MCF 10A (cell line): ENCODE data around the gene RACK1. TPM values are rescaled to one million over a fixed set of nuclear protein-coding genes. Genes with fewer than 3 reads are reported as not detected.

Experiments
- BruUV-seq: library from RNA; stranded (reverse); fragments of 400-500 nt; replicated peaks from 2 replicates; lab custom pipeline; 2021; lab: Mats Ljungman, UMichigan
- CTCF ChIA-PET: fragments of 300-600 bp; sonication (Branson Sonifier 250); formaldehyde crosslinking; extraction: SDS; loops from one replicate; lab custom pipeline; 2021; ENCODE audit warnings: antibody characterized with exemption, inconsistent platforms; lab: Yijun Ruan, JAX
- POLR2A ChIA-PET: fragments of 300-600, 350-650 bp; sonication (Branson Sonifier 250); formaldehyde crosslinking; extraction: SDS; loops from one replicate; lab custom pipeline; 2020; ENCODE audit warnings: antibody characterized with exemption, inconsistent platforms; lab: Yijun Ruan, JAX
- DNase-seq: peaks from one replicate; pipeline ENCODE4 v3.0.0-alpha.2; 2018; ENCODE audit not compliant: unreplicated experiment
- H3K27ac Mint-ChIP-seq: one replicate; pipeline ENCODE4 v1.8.0; 2022; ENCODE audit warnings: mild to moderate bottlenecking, low read depth, mixed read lengths; ENCODE audit not compliant: unreplicated experiment
- H3K27me3 Mint-ChIP-seq: one replicate; pipeline ENCODE4 v1.8.0; 2022; ENCODE audit warnings: mixed read lengths; ENCODE audit not compliant: insufficient read depth, unreplicated experiment
- H3K36me3 Mint-ChIP-seq: one replicate; pipeline ENCODE4 v1.8.0; 2022; ENCODE audit warnings: mild to moderate bottlenecking, moderate library complexity, mixed read lengths; ENCODE audit not compliant: insufficient read depth, unreplicated experiment
- H3K4me1 Mint-ChIP-seq: one replicate; pipeline ENCODE4 v1.8.0; 2022; ENCODE audit warnings: mixed read lengths; ENCODE audit not compliant: insufficient read depth, unreplicated experiment
- H3K4me3 Mint-ChIP-seq: one replicate; pipeline ENCODE4 v1.8.0; 2022; ENCODE audit warnings: mild to moderate bottlenecking, moderate library complexity, mixed read lengths; ENCODE audit not compliant: unreplicated experiment
- H3K9me3 Mint-ChIP-seq: one replicate; pipeline ENCODE4 v1.8.0; 2022; ENCODE audit warnings: mixed read lengths; ENCODE audit not compliant: unreplicated experiment
- intact Hi-C: fragments of 100-400 bp; cut with micrococcal nuclease; formaldehyde crosslinking; loops from 2 replicates; pipeline ENCODE4 v1.14.1; 2022
- total RNA-seq: library from RNA; stranded (reverse); gene quantifications from 2 replicates; pipeline ENCODE4 v1.2.3, GENCODE V29; 2022
- TF ChIP-seq, protein P1 (sequence below): fragments of 200-600 bp; IDR thresholded peaks from one replicate; pipeline ENCODE4 v1.8.0; 2022; ENCODE audit warnings: antibody characterized with exemption, mild to moderate bottlenecking; ENCODE audit not compliant: unreplicated experiment

RACK1 gene
- total RNA-seq, 1 experiment from 2014 or later = 4,050 TPM

DNA sequence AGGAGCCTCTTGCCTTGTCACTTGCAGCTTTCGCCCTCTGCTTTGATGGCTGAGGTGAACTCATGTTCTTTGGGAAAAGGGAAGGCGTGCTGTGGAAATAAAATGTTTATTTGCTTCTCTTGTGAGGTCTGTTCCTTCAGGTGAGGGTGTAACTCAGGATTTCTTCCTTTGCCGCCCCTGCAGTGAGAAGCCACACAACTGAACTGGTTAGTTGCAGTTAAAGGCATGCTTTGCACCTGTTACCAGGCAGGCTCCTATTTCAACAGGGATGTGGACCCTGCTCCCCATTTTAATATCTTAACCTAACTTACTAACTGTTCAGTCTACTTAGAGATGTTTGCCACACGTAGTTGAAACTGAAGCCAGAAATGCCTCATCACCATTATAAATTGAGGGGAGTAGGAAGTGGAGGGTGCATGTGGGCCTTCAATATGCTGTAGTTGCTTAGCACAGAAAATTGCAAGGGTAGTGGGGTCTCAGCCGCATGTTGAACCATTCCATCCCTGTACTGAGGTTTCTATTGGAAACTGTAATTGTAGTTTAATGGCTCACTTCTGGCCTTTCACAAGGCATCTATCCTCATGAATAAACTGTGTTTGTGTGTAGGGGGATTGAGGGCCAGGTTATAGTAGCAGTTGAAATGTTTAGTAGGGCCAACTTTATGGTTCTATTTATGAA is 7.9 kb downstream of the RACK1 start:
- no TSS peak for BruUV-seq
- POLR2A ChIA-PET = interaction anchor here (0.7 to 19.6 kb wide), 12 partner anchors 7 to 451 kb away, joined by 3 to 476 read pairs (median 8); partner anchors contain the start of genes RACK1, TRIM41, TRIM52 and TRIM7
- no peak overlapping the region for H3K4me3 Mint-ChIP-seq
- peaks cover 87% of the 10 kb centered on the region for H3K36me3 Mint-ChIP-seq
- CTCF ChIA-PET = no interaction called here
- TF ChIP-seq, protein P1, sequence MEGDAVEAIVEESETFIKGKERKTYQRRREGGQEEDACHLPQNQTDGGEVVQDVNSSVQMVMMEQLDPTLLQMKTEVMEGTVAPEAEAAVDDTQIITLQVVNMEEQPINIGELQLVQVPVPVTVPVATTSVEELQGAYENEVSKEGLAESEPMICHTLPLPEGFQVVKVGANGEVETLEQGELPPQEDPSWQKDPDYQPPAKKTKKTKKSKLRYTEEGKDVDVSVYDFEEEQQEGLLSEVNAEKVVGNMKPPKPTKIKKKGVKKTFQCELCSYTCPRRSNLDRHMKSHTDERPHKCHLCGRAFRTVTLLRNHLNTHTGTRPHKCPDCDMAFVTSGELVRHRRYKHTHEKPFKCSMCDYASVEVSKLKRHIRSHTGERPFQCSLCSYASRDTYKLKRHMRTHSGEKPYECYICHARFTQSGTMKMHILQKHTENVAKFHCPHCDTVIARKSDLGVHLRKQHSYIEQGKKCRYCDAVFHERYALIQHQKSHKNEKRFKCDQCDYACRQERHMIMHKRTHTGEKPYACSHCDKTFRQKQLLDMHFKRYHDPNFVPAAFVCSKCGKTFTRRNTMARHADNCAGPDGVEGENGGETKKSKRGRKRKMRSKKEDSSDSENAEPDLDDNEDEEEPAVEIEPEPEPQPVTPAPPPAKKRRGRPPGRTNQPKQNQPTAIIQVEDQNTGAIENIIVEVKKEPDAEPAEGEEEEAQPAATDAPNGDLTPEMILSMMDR = no peak
- no peaks in the 10 kb centered on the region for H3K9me3 Mint-ChIP-seq
- H3K4me1 Mint-ChIP-seq = peaks cover 25% of the 10 kb centered on the region
- no peaks in the 10 kb centered on the region for H3K27me3 Mint-ChIP-seq
- H3K27ac Mint-ChIP-seq = peak overlapping the region; percentile 51
- intact Hi-C loops = no loop called here
- DNase-seq = no peak

DNA sequence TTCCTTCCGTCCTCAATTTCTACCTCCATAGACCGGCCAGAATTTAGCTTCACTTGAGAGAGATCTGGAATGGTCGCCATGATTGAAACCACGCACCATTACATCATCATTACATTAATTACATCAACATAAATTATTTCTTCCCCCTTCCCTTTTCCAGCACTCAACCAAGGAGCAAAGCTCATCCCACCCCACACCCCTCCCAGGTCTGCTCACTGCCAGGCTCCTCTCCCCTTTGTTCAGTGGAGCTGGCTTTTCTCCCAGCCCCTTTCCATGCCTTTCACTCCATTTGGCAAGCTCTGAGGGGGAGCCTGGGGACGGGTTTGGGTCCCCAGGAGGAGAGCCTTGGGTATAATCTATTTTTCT is 8.4 kb downstream of the RACK1 start:
- H3K9me3 Mint-ChIP-seq = no peaks in the 10 kb centered on the region
- H3K27ac Mint-ChIP-seq = peak overlapping the region; percentile 51
- H3K4me1 Mint-ChIP-seq = peaks cover 22% of the 10 kb centered on the region
- no peak overlapping the region for H3K4me3 Mint-ChIP-seq
- no peak for DNase-seq
- ChIA-PET POLR2A (interaction anchor here (0.7 to 19.6 kb wide), 10 partner anchors 8 to 451 kb away, joined by 3 to 374 read pairs (median 6); partner anchors contain the start of genes RACK1, TRIM41 and TRIM7), CTCF (interaction anchor here (0.8 kb wide), 1 partner anchor 11 kb away, joined by 3 read pairs; no protein-coding TSS in a partner anchor)
- no peaks in the 10 kb centered on the region for H3K27me3 Mint-ChIP-seq
- H3K36me3 Mint-ChIP-seq = peaks cover 87% of the 10 kb centered on the region
- BruUV-seq = TSS peak; percentile 47
- TF ChIP-seq, protein P1 = no peak
- intact Hi-C loops = no loop called here

DNA sequence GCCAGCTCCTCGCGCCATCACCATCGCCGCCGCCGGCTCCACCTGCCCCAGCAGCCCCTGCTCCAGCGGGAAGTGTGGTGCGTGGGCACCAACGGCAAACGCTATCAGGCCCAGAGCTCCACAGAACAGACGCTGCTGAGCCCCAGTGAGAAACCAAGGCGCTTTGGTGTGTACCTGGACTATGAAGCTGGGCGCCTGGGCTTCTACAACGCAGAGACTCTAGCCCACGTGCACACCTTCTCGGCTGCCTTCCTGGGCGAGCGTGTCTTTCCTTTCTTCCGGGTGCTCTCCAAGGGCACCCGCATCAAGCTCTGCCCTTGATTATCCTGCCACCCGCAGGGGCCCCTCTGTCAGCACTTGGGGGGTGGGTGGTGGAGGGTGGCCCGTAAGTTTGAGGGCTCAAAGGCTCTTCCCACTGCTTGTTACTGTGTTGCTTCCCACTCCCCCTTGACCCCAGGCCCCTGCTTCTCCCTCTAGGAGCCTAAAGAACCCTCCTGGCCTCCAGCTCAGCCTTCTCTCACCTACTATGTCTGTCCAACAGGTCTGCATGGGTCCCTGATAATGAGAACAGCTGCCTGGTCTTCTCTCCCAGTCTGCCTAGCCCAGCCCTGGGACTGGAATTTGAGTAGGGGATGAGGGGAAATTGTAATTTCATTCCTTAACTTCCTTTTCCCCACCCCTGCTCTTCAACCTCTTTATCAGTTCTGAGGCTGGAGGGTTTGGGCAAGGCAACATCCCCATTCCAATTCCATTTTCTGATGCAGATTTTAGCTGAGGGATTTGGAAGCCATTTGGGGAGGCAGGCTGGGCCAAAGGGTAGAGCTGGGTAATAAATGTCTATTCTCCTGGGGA is 9.0 kb downstream of the RACK1 start:
- peaks cover 22% of the 10 kb centered on the region for H3K4me1 Mint-ChIP-seq
- intact Hi-C loops = no loop called here
- peak; percentile 39 for DNase-seq
- POLR2A ChIA-PET = interaction anchor here (0.6 to 19.6 kb wide), 13 partner anchors 8 to 450 kb away, joined by 3 to 374 read pairs (median 4); partner anchors contain the start of genes RACK1 and TRIM41
- no TSS peak for BruUV-seq
- H3K4me3 Mint-ChIP-seq = no peak overlapping the region
- H3K27ac Mint-ChIP-seq = peak overlapping the region; percentile 51
- H3K36me3 Mint-ChIP-seq = peaks cover 87% of the 10 kb centered on the region
- H3K9me3 Mint-ChIP-seq = no peaks in the 10 kb centered on the region
- CTCF ChIA-PET = interaction anchor here (0.7 to 0.8 kb wide), 2 partner anchors 11 to 45 kb away, joined by 3 read pairs; no protein-coding TSS in a partner anchor
- TF ChIP-seq, protein P1 = no peak
- H3K27me3 Mint-ChIP-seq = no peaks in the 10 kb centered on the region
